Measurements from ENCODE around the gene GALNT18.

Gene GALNT18

DNA sequence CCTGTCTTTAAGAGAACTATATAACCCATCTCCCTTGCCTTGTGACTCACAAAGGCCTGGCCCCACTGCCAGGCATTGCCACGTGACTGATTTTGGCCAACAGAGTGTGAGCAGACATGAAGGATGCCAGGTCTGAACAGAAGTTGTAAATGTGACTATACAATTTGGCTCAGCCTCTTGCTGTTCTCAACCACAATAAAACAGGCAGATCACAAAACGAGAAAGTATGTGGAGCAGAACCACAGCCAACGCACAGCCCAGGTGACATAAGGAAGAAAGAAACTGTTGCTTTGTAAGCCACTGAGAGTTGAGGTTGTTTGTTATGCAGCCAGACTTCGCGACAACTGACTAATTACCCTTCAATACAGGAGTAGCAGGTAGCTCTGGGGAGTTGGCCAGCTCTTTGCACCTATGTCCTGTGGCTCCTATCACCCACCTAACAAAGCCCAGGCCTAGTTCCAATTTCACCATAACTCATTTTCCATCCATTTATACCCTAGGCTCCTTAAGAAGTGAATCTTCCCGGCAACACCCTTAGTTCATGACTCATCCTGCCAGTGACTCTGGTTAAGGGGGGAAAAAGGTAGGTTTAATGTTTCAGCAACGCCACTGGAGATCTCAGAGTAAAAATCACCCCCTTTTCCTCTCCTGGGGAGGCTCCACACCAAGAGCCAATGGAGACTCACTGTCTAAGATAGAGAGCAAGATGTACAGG is 53.7 kb downstream of the GALNT18 start:
- DNase-seq (ENCODE audit: low spot score): peak; percentile 4

DNA sequence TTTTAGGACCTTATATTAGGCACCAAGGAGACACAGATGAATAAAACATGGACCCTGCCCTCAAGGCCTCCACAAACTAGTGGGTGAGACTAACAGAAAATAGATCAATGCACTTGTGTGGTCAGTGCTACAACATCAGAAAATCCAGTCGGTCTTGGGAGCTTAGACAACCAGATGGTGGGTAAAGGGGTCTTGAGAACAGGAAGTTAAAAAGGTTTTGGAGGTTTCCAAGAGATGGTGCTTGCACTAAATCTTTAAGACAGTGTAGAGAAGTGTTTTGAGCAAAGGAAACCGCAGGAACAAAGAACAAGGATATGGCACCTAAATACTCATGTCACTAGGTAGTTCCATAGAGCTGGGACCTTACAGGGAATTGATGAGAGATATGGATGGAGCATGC is 56.2 kb downstream of the GALNT18 start:
- no peak for DNase-seq (ENCODE audit: low spot score)

DNA sequence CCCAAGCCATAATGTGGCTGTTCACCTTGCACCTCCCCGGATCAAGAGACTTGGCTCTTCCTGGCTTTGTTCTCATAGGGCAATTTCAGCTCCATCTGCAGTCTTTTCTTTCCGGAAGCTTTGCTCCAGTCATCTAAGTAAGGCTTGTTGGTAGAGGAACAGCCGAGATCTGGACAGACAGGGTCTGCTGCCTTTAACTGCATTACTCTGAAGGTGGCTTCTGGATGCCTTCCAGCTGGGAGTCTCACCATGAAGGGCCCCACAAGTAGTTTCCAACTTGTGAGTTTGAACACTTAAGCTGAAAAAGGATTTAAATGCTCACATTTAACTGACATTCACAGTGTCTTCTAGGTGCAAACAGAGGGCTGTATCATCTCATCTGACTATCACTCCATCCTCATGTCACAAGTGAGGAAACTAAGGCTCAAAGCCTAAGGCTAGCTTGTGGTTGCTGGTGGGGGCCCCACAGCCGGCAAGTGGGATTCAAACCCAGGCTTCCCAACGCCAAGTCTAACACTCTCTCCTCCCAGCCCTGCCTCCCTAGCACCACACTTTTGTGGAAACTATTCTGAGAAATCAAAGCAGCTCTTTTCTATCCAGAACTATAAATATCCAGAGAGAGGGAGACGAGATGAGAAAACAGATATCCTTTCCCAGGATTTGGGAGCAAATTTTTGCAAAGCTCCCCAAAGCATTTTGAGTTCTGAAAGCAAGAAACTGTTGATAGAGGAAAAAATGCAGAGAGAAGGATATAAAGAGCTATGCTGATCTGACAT is 58.4 kb downstream of the GALNT18 start:
- DNase-seq (ENCODE audit: low spot score): no peak

DNA sequence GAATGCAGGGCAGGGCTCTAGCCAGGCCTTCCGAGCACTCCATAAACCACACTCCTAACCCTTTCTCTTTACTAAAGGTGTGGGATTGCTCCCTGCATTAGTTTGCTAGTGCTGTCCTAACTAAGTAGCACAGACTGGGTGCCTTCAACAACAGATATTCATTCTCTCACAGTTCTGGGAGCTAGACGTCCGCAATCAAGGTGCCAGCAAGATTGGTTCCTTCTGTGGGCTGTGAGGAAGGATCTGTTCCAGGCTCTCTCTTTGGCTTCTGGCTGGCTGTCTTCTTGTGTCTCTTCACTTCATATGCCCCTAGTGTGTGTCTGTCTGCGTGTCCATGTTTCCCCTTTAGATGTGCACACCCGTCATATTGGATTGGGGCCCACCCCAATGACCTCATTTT is 59.8 kb downstream of the GALNT18 start:
- no peak for DNase-seq (ENCODE audit: low spot score)

DNA sequence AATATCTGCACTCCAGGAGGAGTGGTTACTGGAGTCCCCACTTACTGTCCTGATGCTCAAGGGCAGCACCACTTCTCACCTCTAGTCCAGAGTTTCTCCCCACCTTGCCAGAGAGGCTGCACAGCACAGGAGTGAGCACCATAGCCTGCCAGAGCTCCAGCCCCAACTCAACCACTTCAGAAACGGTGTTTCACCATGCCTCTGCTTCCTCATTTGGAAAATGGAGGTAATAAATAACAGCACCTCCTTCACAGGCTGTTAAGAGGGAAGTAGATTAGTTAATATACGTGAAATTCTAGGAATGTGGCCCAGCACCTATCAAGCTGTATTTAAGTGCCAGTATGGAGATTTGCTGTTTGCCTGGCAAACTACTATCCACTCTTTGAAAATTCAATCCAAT is 63.0 kb downstream of the GALNT18 start:
- no peak for DNase-seq (ENCODE audit: low spot score)

DNA sequence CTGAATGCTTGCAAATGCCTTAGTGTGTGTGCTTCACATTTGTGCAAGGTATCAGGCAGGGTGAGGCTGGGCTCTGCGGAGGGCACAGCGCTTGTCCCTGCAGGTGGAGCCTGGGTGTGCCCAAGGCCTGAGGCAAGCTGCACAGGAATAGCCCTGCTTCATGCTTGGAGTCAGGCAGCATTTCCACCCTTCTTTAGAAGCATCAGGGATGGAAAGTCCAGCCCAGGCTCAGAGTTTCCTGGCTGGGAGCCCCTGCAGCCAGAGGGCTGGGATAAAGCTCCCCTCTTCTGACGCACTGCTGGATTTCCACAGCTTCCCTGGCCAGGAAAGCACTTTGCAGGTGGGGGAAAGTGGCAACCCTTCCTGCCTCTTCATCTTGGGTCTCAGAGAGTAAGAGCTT is 63.4 kb downstream of the GALNT18 start:
- DNase-seq (ENCODE audit: low spot score): no peak

DNA sequence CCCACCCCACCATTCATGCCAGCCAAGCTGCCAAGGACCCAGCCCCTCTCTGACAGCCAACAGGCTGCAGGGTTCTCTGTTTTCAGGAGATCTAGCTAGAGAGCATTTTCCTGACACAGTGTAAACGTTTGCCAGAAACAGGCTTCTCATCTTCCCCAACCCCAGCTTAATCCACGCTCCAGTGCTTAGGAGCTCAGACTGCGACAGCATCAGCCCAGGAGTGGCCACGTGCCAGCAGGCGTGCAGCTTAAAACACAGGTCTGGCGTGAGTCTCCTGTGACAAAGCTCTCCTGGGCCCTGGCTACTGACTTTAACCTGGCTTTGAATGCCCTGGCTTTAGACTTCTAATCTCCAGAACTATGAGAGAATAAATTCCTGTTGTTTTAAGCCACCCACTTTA is 66.6 kb downstream of the GALNT18 start:
- no peak for DNase-seq (ENCODE audit: low spot score)

DNA sequence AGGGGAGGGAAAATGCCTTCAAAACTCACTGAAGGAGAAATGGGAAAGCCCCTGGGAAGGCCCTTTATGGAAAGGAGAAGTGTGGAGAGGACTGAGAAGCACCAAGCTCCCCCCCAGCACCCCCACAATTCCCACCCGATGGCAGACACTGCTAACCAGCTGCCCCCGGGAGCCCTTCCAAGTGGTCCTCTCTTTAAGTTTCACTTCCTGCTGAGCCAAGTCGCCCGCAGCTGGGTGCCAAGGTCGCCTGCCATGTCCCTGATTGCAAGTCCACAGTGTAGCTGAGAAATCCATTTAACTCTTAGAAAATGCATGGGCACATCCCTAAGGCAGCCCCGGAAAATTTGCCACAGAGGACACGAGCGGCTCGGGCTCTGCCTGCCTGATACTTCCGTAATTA is 68.2 kb downstream of the GALNT18 start:
- DNase-seq (ENCODE audit: low spot score): peak; percentile 14

DNA sequence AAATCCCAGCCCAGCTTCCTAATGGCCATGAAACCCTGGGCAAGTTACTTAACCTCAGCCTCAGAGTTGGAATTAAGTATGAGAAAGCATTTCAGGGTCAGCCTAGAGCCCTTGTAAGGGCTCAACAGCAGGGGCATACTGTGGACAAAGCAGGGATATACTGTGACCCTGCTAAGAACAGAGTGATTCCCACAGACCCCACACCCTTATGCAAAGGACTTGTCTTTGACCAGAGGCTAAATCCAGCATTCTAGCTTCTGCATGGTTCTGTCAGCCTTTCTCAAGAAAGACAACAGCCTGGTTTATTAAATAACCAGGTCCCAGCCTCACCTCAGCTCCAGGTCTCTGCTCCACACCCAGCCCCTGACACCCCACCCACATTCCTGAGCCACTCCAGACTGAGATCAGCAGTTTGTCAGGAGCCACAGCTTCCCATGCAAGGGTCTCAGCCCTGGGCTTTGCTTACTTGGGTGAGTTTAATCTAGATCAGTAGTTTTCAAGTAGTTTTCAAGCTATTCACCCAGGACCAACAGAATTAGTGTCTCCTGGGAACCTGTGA is 69.2 kb downstream of the GALNT18 start:
- no peak for DNase-seq (ENCODE audit: low spot score)

DNA sequence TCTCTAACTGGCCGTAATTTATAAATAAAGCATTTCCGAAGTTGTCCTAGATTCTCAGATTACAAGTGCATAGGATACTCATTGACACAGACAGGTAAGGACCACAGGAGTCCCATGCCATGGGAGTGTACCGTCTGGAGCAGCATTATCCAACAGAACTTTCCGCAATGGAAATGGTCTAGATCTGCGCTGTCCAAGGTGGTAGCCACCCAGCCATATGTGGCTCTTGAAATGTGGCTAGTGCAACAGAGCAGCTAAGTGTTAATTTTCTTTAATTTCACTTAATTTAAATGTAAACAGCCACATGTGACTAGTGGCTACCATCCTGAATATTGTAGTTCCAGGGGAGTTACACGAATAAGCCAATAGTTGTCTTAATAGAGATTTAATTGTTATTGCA is 71.3 kb downstream of the GALNT18 start:
- DNase-seq (ENCODE audit: low spot score): no peak

DNA sequence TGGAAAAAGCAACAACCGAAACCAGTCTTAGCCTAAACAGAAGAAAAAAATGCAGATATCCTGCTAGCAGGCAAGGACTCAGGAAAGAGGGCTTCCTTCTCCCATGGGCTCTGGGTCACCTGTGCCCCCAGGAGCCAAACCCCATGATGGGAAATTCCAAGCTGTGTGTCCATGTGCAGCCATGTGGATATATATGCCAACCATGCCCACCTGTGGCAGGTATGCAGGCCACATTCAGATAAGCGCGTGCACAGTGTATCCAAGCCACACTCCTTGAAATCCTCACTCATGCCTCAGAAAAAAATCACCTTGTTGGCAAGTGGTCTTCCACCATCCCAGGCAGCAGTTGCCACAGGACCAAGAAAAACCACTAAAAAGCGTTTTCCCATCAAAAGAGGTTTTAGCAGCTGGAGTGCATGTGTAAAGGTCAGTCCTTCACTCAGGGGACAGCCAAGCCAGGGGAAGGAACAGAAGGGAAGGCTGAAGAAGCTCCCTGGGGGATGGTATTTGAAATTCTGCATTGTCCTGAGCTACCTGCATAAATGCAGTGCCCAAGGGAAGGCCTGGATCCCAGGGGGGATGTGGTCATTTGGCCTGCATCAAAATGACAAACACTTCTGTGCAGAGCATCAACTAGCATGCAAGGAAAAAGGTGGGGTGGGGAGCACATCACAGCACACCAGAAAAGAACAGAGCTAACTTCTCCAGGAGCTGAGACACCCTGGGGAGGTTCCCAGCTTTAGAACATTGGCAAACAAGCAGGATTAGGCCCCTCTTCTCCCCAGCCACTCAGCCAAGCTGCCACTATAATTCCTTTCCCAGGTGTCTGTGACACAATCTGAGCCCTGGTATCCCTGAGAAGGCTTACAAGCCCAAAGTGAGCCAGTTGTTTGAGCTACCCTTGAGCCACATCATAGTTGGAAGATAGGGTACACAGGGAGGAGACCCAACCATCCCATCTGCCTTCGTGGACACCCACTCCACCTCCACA is 76.2 kb downstream of the GALNT18 start:
- DNase-seq (ENCODE audit: low spot score): no peak

DNA sequence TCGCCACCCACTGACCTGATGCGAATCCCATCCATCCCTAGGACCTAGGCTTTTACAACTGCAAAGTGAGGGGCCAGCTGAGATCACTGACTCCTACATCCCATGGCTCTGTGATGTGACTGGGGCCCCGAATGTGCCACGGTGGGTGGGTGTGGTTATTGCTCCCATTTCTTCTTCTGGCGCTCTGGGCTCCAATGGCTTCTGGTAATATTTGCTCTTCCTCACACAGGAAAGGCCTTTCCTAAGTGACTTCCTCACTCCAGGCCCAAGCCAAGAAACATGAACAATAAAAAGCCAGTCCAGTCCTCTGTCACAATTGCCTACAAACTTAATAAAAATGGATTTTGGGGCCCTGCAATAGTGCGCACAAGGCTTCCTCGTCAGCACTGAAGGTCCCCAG is 78.1 kb downstream of the GALNT18 start:
- DNase-seq (ENCODE audit: low spot score): no peak

DNA sequence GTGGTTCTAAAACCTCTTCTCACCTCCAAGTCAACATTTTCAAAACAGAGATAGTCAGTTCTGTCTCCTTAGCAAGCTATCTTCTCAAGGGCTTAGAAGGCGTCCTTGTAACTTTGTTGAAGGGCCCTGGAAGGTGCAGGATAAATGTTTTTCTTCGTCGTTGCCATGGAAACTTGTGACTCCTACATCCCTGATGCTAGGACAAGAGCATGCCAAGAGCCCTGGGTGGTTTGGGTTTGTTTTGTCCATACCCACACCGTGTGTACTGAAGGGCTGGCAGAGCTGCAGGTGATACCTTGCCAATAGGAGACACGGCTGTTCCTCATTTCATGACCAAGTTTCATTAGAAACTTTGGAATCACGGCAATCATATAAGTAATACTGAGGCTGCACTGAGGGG is 81.6 kb downstream of the GALNT18 start:
- no peak for DNase-seq (ENCODE audit: low spot score)

DNA sequence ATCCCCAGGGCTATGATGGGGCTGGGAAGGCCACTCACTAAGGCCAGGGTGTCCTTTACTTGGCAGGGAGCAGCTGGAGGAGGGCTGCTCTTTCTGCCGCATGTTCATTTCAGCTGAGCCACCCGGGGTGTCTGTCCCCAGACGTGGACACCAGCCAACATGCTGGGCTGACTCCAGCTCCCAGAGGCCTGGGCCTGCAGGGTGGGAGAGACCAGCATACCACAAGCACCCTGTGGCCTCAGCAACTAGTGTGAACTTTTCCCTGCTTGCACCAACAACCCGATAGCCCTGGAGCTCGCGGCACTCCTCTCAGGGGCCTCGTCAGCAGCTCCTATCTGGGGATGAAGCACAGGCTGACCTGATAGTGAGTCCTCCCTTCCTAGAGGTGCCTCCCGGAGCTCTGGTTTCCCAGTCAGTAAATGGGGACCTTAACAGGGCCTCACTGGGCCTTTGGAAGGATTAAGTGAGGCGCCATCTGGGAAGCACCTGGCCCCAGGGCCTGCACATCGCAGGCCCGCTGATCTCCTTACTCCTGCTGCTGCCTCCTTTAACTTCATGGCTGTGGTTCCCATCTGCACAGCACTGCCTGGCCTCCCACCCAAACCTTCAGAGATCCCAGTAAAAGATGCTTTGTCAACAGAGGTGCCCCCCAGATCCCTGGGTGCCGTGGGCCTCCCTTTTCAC is 83.4 kb downstream of the GALNT18 start:
- DNase-seq (ENCODE audit: low spot score): no peak

DNA sequence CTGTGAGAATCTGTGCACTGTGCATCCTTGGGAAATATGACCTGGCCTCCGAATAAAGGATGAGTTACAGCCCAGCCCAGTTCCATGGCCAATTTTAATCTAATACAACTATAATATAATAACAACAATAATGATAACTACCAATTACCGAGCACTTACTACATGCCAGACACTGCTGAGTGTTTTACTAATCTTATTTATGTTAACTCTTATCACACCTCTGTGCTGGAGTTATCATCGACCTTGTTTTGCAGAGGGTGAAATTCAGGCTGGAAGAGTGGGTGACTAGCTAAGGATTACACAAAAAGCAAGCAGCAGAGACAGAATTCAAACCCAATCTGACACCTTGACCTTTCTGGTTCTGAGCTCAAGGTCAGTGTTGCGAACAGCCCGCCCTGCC is 83.9 kb downstream of the GALNT18 start:
- no peak for DNase-seq (ENCODE audit: low spot score)

DNA sequence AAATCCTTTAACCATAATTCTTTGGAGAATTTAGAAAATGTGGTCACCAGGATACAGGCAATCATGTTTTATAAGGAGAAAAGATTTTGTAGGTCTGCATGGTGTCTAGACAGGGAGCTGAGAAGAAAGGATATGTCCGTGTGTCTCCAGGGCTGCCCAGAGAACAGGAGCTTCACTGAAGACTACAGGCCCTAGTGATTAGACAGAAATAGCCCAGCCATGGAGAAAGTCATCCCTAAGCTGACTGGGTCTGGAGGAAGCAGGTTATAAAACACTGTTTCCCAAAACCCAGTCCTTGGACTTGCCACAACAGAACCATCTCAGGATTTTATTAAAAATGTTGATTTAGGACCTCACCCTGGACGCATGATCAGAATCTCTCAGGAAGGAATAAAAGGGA is 84.4 kb downstream of the GALNT18 start:
- no peak for DNase-seq (ENCODE audit: low spot score)

DNA sequence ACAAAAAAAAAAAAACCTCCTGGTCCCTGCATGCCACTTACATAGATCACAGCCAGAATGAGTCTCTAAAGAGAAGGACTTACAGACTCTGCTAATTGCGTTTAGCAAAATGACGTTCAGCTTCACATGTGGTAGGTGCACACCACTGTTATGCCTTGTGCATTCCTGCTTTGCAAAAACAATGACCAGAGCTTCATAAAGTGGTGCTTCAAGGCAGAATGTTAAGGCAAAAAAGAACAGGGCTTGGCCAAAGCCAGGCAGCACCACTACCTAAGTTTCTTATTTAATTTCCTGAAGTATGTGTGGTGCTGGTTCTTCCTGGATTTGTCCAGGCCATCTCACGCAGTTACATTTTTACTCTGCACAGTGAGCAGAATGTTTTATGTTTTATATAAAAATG is 85.2 kb downstream of the GALNT18 start:
- no peak for DNase-seq (ENCODE audit: low spot score)

DNA sequence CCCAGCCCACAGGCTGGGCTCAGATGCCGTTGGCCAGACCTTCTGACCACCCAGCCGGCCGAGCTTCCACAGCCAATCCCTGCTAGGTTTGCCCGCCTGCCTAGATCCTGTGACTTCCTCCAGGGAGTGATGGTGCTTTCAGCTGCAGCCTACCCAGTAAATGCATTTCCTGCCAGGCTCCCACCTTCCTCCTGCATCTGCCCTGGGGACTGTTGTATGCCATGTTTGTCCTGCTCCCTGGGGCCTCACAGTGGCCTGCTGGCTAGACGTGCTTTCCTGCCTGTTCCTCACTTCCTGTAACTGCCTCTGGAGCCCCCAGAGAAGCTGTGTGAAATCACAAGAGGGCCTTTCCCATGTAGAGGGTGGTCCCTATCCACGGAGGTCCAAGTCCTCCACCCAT is 86.2 kb downstream of the GALNT18 start:
- DNase-seq (ENCODE audit: low spot score): no peak

DNA sequence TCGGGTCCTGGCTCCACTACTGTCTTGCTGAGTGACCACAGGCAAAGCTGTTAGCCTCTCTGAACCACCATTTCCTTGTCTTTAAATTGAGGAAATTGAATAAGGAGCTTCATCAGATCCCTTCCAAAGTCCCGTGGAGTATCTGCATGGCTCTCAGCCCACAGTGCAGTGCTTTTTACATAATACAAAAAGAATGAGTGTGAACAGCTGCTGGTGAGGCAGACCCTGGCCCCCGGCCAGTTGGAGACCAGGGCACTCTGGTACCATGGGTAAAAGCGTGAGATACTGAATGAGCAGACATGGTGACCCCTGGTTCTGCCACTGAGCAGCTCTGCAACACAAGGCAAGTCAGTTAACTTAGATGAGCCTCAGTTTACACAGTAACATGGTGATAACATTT is 86.8 kb downstream of the GALNT18 start:
- DNase-seq (ENCODE audit: low spot score): no peak

DNA sequence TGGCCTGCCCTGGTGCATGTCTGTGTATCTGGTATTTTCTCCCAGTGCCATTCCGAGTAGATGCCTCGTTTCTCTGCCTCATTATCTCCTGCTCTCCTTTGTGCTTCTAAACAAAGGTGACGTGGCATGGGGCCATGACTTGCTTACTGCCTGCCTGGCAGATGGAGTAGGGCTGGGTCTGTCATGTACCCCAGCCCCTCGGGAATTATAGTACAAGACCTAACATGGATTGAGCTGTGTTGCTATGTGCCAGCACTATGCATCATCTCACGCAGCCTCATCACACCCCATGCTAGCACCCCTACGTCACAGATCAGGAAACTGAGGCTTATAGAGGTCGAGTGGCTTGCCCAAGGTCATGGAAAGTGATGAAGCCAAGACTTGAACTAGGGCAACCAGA is 88.1 kb downstream of the GALNT18 start:
- no peak for DNase-seq (ENCODE audit: low spot score)

DNA sequence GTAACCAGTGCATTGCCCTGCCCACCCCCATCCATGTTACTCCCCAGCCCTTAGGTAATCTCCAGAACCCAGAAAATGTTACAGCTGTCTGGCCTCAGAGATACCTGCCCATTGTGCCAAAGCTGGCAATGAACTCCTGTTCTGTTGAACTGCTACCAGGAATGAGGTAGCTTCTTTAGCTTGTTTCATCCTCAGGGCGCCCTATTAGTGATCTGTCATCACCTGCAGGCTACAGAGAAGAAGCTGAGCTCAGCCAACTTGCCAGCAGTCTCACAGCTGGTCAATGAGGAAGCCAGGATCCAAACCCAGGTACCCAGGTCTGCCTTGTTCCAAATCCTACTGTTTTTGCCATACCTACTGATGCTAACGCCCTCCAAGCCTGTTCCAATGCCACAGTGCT is 88.7 kb downstream of the GALNT18 start:
- DNase-seq (ENCODE audit: low spot score): no peak

DNA sequence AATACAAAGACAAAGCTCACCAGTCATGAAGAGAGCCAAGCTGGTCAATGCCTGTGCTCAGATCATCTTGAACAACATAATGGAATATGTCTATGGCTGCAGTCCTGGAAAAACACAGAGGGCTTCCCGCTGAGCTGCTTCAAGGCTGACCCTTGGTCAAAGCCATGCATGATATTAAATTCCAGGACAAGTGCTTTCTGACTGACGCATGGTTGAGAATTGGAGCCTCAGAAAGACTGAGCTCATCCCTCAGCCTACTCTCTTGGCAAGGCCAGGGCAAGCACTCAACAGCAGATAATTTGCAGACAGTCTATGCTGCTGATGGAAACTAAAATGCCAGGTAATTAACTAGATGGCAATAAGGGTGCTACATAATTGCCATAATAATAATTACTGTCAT is 89.2 kb downstream of the GALNT18 start:
- no peak for DNase-seq (ENCODE audit: low spot score)

Measured in NAMALWA (cell line).